ENCODE measurements around the gene MXD1.

- TF ChIP-seq CTCF (conservative IDR thresholded peaks at IDR 0.05; ENCODE audit: low read depth, low read length) (no peak), POLR2A (IDR thresholded peaks at IDR 0.05; ENCODE audit: low read depth, low read length) (no peak), CEBPB (IDR thresholded peaks at IDR 0.05; ENCODE audit: low read depth, low read length) (no peak), SMC3 (IDR thresholded peaks at IDR 0.05; ENCODE audit: low read depth, low read length) (no peak), BHLHE40 (IDR thresholded peaks at IDR 0.05; ENCODE audit: low read depth, low read length) (no peak), MAFK (IDR thresholded peaks at IDR 0.05; ENCODE audit: low read depth, low read length) (no peak), RFX5 (IDR thresholded peaks at IDR 0.05; ENCODE audit: low read depth, low read length) (no peak), RAD21 (IDR thresholded peaks at IDR 0.05; ENCODE audit: low read length) (no peak), MXI1 (IDR thresholded peaks at IDR 0.05; ENCODE audit: borderline replicate concordance, low read depth, low read length) (no peak)
These were observed 45.9 kb downstream of the MXD1 start for GRCh38 chr2:69960821-69961220.
